Heart right ventricle (tissue), 16 donors: Measurements from ENCODE around the gene CUL9. TPM values are rescaled to one million over a fixed set of nuclear protein-coding genes. Genes with fewer than 3 reads are reported as not detected.

Experiments used
- ATAC-seq, 8 donors: fragments of 200-7000 bp; cut with Tn5 transposase; one replicate each; pipeline ENCODE4 v1.9.1; 2020; ENCODE audit warnings: mild to moderate bottlenecking in 8 of 8, moderate library complexity in 8 of 8, moderate number of reproducible peaks in 1 of 8
- DNase-seq, 2 donors: peaks; one replicate each; pipeline ENCODE4 v3.0.0-alpha.2; 2020
- H3K27ac ChIP-seq, 10 donors: fragments of 200-600 bp; sonication (generic) in 2 of 10; one replicate each; pipeline versions ENCODE4 v1.5.0 to v1.8.0; 2020 to 2022; ENCODE audit warnings: mild to moderate bottlenecking in 3 of 10
- H3K27me3 ChIP-seq, 7 donors: fragments of 200-600 bp; one replicate each; pipeline ENCODE4 v1.8.0; 2021 to 2022; ENCODE audit warnings: mild to moderate bottlenecking in 2 of 7
- H3K36me3 ChIP-seq, 9 donors: fragments of 200-600 bp; sonication (generic) in 1 of 9; one replicate each; pipeline versions ENCODE4 v1.5.0 to v1.8.0; 2020 to 2022; ENCODE audit warnings: mild to moderate bottlenecking in 2 of 9
- H3K4me1 ChIP-seq, 9 donors: fragments of 200-600 bp; sonication (generic) in 1 of 9; one replicate each; pipeline versions ENCODE4 v1.5.0 to v1.8.0; 2020 to 2022; ENCODE audit warnings: mild to moderate bottlenecking in 4 of 9
- H3K4me3 ChIP-seq, 10 donors: fragments of 200-600 bp; sonication (generic) in 2 of 10; one replicate each; pipeline versions ENCODE4 v1.5.0 to v1.8.0; 2020 to 2022; ENCODE audit warnings: mild to moderate bottlenecking in 7 of 10, moderate library complexity in 2 of 10
- H3K9me3 ChIP-seq, 11 donors: fragments of 200-600 bp in 10 of 11; sonication (generic) in 2 of 11; one replicate each; pipeline versions ENCODE4 v1.5.0 to v1.8.0; 2013 to 2022; ENCODE audit warnings: mild to moderate bottlenecking in 2 of 11, control low read depth in 1 of 11, moderate library complexity in 1 of 11
- CTCF ChIP-seq, 9 donors: fragments of 200-600 bp; sonication (generic) in 2 of 9; IDR thresholded peaks; one replicate each; pipeline versions ENCODE4 v1.5.0 to v1.8.0; 2021 to 2022; ENCODE audit warnings: antibody characterized with exemption in 9 of 9, mild to moderate bottlenecking in 5 of 9, moderate library complexity in 1 of 9
- WGBS, 2 donors: extraction: QIAGEN DNeasy Blood & Tissue Kit; methylation state at CpG; one replicate each; pipeline ENCODE4 v1.1.7; 2013; ENCODE audit warnings: inconsistent platforms in 1 of 2; 5-methylcytosine and 5-hydroxymethylcytosine counted together
- intact Hi-C, 10 donors: fragments of 100-400 bp; cut with DNase I; formaldehyde crosslinking; loops; one replicate each; pipeline versions ENCODE4 v1.11.1 to v1.14.2; 2022
- polyA plus RNA-seq, 2 donors: library from polyadenylated mRNA; stranded (reverse); fragments of 200-250 nt; gene quantifications; one replicate each; pipeline ENCODE4 v1.2.3, GENCODE V29; 2013
- total RNA-seq, 10 donors: library from RNA; stranded (reverse); fragmentation: NEBNext Ultra II Directional in 3 of 10; extraction: Animal tissue kit (Norgen Biotek cat#: 25700) in 3 of 10; gene quantifications; one replicate each; pipeline versions ENCODE4 v1.2.1 to v1.2.4, GENCODE V29; 2021 to 2023
- donor health status: Arrhythmogenic right ventricular cardiomyopathy.
- donor health status: ischemic (EF 13 %, LVEDD 7.1; RV severe dilation, severe dysfunction).
- donor health status: healthy with polysubstance abuse.
- donor health status: DM: no; HTN: yes; CAD: no.
- donor health status: DM: no; HTN: no; CAD: no.
- donor health status: ischemic (EF 25% LVEDD 6.9; RV normal size, moderate dysfunction).
- donor health status: ischemic (EF 25% LVEDD 5.7; RV mildly dilated, moderate dysfunction).
- donor health status: healthy.
- donor health status: DM: yes; HTN: yes; CAD: no.
- donor health status: Ischemic cardiomyopathy.
- donor health status: ischemic (EF 35%, LVEDD 5.7; RV mildly dilated, moderate dysfunction).
- donor health status: nonischemic (EF 11% LVEDD 7.7; RV severe dilation, severe dysfunction).
- donor health status: DM: yes; HTN: yes; CAD: no.
- donor health status: PGD.
- donor health status: ischemic (EF 29% LVEDD 5.4; RV normal size, mild dysfunction).
- donor health status: nonischemic (EF 23%, LVEDD 6.1; RV moderate dilation, normal function).

The CUL9 gene
- total and polyA plus RNA-seq, 12 donors: 7.8 to 32.0 (median 13.4) TPM

GRCh38 chr6:43178951-43179830 is 2.8 kb upstream of the CUL9 start:
- intact Hi-C loops: no loop called here
- Histone ChIP-seq H3K4me1 (peaks cover 8 to 53% (median 32%) of the 10 kb centered on the region in 9 donors), H3K27me3 (no peaks in the 10 kb centered on the region), H3K9me3 (no peaks in the 10 kb centered on the region), H3K4me3 (no peak overlapping the region), H3K27ac (no peak overlapping the region), H3K36me3 (peaks cover 4 to 69% (median 35%) of the 10 kb centered on the region in 9 donors)
- 88 to 90% methylated on average over 20 of the region's 20 CpGs for WGBS, 2 donors
- DNase-seq (no peak), ATAC-seq (no peak)
- TF ChIP-seq CTCF (IDR thresholded peaks at IDR 0.05): no peak

DNA sequence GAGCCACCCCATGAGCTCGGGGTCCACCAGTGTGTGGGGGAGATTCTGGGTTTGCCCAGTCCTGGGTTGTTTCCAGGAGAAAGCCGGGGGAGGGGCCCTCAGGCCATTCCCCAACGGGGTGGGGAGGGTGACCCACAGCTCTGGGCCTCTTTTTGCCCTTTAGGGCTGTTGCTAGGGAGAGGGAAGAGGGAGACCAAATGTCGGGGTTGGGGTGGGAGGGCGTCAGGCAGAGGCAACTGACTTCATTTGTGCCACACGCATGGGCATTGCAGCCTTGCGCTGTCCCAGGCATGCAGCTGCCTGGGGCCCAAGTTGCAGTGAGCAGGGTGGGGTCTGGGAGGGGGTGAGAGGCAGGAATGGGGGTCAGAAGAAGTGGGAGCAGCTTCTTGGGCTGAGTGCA is 1.9 kb upstream of the CUL9 start:
- H3K9me3 ChIP-seq: no peaks in the 10 kb centered on the region
- H3K36me3 ChIP-seq: peaks cover 4 to 74% (median 35%) of the 10 kb centered on the region in 9 donors
- intact Hi-C loops: loop anchor here in 1 of 10 donors (10.0 kb wide), 1 partner anchor 325 kb away; no protein-coding TSS in a partner anchor
- ATAC-seq (no peak), DNase-seq (no peak)
- WGBS, 2 donors: 80 to 82% methylated on average over 7 of the region's 7 CpGs
- no peak for TF ChIP-seq CTCF (IDR thresholded peaks at IDR 0.05)
- no peak overlapping the region for H3K4me3 ChIP-seq
- H3K27ac ChIP-seq: no peak overlapping the region
- H3K4me1 ChIP-seq: peaks cover 4 to 48% (median 25%) of the 10 kb centered on the region in 9 donors
- H3K27me3 ChIP-seq: no peaks in the 10 kb centered on the region

DNA sequence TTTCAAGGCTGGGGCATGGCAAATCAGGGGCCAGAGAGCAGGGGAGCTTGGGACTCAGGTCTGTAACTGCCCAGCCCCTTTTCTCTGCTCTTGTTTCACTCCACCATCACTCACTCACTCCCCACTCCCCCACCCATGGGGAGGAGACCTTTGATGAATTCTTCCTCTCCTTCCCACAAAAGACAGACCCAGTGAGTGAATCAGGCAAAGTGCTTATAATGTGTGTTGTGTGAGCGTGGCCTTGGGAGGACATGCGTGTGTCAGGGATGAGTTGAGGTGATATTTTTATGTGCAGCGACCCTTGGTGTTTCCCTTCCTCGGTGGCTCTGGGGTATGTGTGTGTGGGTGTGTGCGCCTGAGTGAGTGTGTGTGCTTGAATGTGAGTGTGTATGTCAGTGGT is 1.0 kb upstream of the CUL9 start:
- peak overlapping the region in 4 of 10 donors; percentile 11 to 86 (median 72) for H3K27ac ChIP-seq
- ATAC-seq: no peak
- TF ChIP-seq CTCF (IDR thresholded peaks at IDR 0.05): no peak
- WGBS, 2 donors: 63 to 71% methylated on average over 5 of the region's 5 CpGs
- H3K36me3 ChIP-seq: peaks cover 4 to 74% (median 31%) of the 10 kb centered on the region in 9 donors
- intact Hi-C loops: loop anchor here in 1 of 10 donors (10.0 kb wide), 1 partner anchor 324 kb away; no protein-coding TSS in a partner anchor
- no peak for DNase-seq
- H3K9me3 ChIP-seq: no peaks in the 10 kb centered on the region
- peaks cover 0 to 39% (median 17%) of the 10 kb centered on the region in 9 donors for H3K4me1 ChIP-seq
- no peaks in the 10 kb centered on the region for H3K27me3 ChIP-seq
- H3K4me3 ChIP-seq: no peak overlapping the region

- Histone ChIP-seq H3K4me3 (peak overlapping the region; percentile 45 to 89 (median 78)), H3K27ac (peak overlapping the region in 9 of 10 donors; percentile 67 to 86 (median 76)), H3K4me1 (peaks cover 0 to 34% (median 17%) of the 10 kb centered on the region in 9 donors), H3K9me3 (no peaks in the 10 kb centered on the region), H3K36me3 (peaks cover 4 to 74% (median 29%) of the 10 kb centered on the region in 9 donors), H3K27me3 (no peaks in the 10 kb centered on the region)
- DNase-seq (no peak), ATAC-seq (no peak)
- no peak for TF ChIP-seq CTCF (IDR thresholded peaks at IDR 0.05)
- WGBS, 2 donors: 44% methylated on average over 9 of the region's 9 CpGs
- intact Hi-C loops: loop anchor here in 1 of 10 donors (10.0 kb wide), 1 partner anchor 323 kb away; no protein-coding TSS in a partner anchor
These were observed 415 bp upstream of the CUL9 start for GRCh38 chr6:43181621-43181941.
